ENCODE results near the gene C19orf53. TPM values are rescaled to one million over a fixed set of nuclear protein-coding genes. Genes with fewer than 3 reads are reported as not detected.

The C19orf53 gene
- total RNA-seq: 10 to 100 TPM; 48.5 to 82.6 TPM

GRCh38 chr19:13774217-13775191 lies at the start of gene C19orf53:
TSS of gene C19orf53 (plus strand) at chr19:13774456. CDS start at chr19:13774478, 22 bp downstream.
- Histone ChIP-seq H3K9me3 (no peaks in the 10 kb centered on the region), H3K9ac (ENCODE audit: low read depth in 2 of 2, low read length in 2 of 2) (peak within 1 kb of the TSS; percentile 92 to 97), H3K27me3 (no peaks in the 10 kb centered on the region), H3K4me1 (peaks cover 5% of the 10 kb centered on the region), H3K4me3 (peak within 1 kb of the TSS; percentile 65), H3K36me3 (peaks cover 6% of the 10 kb centered on the region), H3K27ac (peak within 1 kb of the TSS; percentile 56)
- intact Hi-C loops (cut with DNase I): no loop called here
- DNase-seq: peak; percentile 94
- no peak for TF ChIP-seq CTCF (IDR thresholded peaks at IDR 0.05)

GRCh38 chr19:13726323-13726722 lies 47.9 kb upstream of the C19orf53 start:
- DNase-seq: no peak
- no peak overlapping the region for H3K27ac ChIP-seq
- no peak for TF ChIP-seq CTCF (IDR thresholded peaks at IDR 0.05)
- H3K36me3 ChIP-seq: no peaks in the 10 kb centered on the region
- H3K9me3 ChIP-seq: no peaks in the 10 kb centered on the region
- intact Hi-C loops (cut with DNase I): no loop called here
- H3K4me3 ChIP-seq: no peak overlapping the region
- H3K27me3 ChIP-seq: no peaks in the 10 kb centered on the region
- no peaks in the 10 kb centered on the region for H3K4me1 ChIP-seq
- no peak overlapping the region for H3K9ac ChIP-seq (ENCODE audit: low read depth in 2 of 2, low read length in 2 of 2)

GRCh38 chr19:13727798-13728197 lies 46.5 kb upstream of the C19orf53 start:
- DNase-seq: no peak
- no peak for TF ChIP-seq CTCF (IDR thresholded peaks at IDR 0.05)
- H3K27me3 ChIP-seq: no peaks in the 10 kb centered on the region

GRCh38 chr19:13729859-13730258 lies 44.4 kb upstream of the C19orf53 start:
- no peak overlapping the region for H3K4me3 ChIP-seq
- no peak overlapping the region for H3K27ac ChIP-seq
- no peaks in the 10 kb centered on the region for H3K9me3 ChIP-seq
- no peak overlapping the region for H3K9ac ChIP-seq (ENCODE audit: low read depth in 2 of 2, low read length in 2 of 2)
- no peaks in the 10 kb centered on the region for H3K4me1 ChIP-seq
- no peak for DNase-seq
- no peak for TF ChIP-seq CTCF (IDR thresholded peaks at IDR 0.05)
- intact Hi-C loops (cut with DNase I): no loop called here
- H3K27me3 ChIP-seq: no peaks in the 10 kb centered on the region
- no peaks in the 10 kb centered on the region for H3K36me3 ChIP-seq

More at GRCh38 chr19:13727798-13728197, 46.5 kb upstream of the C19orf53 start:
- no peaks in the 10 kb centered on the region for H3K4me1 ChIP-seq
- H3K4me3 ChIP-seq: no peak overlapping the region
- no peak overlapping the region for H3K9ac ChIP-seq (ENCODE audit: low read depth in 2 of 2, low read length in 2 of 2)
- intact Hi-C loops (cut with DNase I): no loop called here
- H3K27ac ChIP-seq: no peak overlapping the region
- H3K36me3 ChIP-seq: no peaks in the 10 kb centered on the region
- no peaks in the 10 kb centered on the region for H3K9me3 ChIP-seq

GRCh38 chr19:13731147-13731964 lies 42.9 kb upstream of the C19orf53 start:
- no peak for TF ChIP-seq CTCF (IDR thresholded peaks at IDR 0.05)
- Histone ChIP-seq H3K9ac (ENCODE audit: low read depth in 2 of 2, low read length in 2 of 2) (peak overlapping the region; percentile 82 to 89), H3K4me3 (peak overlapping the region; percentile 52), H3K4me1 (no peaks in the 10 kb centered on the region), H3K36me3 (no peaks in the 10 kb centered on the region), H3K27me3 (no peaks in the 10 kb centered on the region), H3K9me3 (no peaks in the 10 kb centered on the region), H3K27ac (peak overlapping the region; percentile 89)
- intact Hi-C loops (cut with DNase I): no loop called here
- peak; percentile 98 for DNase-seq

Measured in colonic mucosa (tissue), 4 donors.